HG03469 (cell line): ENCODE measurements around the gene PIH1D1.
A peak's percentile ranks its signal among the peaks of the same experiment; 100 is the strongest.
"Not testable (repeated sequence)": the region's sequence is repeated elsewhere in the genome, so short reads cannot be mapped to it uniquely, and the experiment has no call there.

Experiments used
- ATAC-seq: cut with Tn5 transposase; IDR thresholded peaks from one replicate; pipeline ENCODE4 v1.9.1; 2021; ENCODE audit warnings: mild to moderate bottlenecking, moderate library complexity, moderate number of reproducible peaks; ENCODE audit not compliant: unreplicated experiment

The PIH1D1 gene

DNA sequence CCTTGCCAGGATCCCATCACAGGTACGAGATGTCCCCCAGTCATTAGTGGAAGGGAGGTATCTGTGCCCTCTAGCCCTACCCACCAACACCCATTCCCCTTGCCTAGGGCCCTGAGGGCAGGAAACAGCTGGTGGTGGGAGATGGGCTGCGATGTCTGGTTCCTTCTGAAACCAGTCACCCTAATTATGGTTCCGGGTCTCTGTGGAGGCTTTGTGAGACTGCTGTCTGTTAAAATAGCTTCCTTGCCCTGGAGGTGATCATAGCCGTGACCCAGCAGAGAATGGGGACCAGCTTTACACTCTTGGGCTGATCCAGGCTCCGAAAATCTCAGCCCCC is 6.9 kb upstream of the PIH1D1 start:
- no peak for ATAC-seq

DNA sequence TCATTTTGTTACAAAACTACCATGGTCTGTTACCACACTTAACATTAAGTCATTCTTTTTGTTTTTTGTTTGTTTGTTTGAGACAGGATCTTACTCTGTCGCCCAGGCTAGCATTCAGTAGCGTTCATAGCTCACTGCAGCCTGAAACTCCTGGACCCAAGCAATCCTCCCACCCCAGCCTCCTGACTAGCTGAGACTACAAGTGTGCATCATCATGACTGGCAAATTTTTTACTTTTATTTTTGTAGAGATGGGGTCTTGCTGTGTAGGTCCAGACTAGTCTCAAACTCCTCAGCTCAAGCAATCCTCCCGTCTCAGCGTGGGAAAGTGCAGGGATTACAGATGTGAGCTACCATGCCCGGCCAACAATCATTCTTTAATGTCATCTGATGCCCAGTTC is 4.7 kb upstream of the PIH1D1 start:
- ATAC-seq, result no peak

DNA sequence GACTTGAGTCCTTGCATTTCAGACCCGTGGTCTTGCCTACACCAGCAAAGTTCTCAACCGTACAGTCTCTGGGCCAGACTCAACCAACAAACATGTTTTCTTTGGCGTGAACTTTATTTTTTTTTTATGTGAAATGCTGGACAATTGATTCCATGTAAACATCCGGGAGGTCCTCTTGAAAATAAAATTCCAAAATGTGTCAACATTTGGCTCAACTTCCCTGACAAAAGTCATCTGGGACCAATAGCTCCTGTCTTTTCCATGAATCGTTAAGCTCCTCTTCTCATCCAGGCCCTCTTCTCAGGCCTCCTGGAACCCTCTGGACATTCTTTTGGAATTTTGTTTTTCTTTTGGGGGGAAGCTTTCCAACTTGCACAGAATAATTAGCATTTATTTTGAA is 4.2 kb upstream of the PIH1D1 start:
- no peak for ATAC-seq

DNA sequence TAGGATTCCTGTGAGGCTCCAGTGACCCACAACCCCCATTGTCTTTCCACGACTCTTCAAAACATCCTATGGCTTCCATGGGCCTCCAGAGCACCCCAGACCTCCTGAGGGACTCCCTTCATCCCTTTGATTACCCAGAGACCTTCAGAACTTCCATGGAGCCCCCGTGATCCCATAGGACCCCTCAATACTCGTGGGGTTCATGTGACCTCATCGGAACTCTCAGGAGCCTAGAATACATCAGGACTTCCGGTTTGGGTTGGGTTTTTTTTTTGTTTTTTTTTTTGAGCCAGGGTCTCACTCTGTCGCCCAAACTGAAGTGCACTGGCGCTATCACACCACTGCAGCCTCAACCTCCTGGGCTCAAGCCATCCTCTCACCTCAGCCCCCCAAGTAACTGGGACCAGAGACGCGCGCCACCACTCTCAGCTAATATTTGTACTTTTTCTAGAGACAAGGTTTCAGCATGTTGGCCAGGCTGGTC is 2.2 kb upstream of the PIH1D1 start:
- no peak for ATAC-seq

DNA sequence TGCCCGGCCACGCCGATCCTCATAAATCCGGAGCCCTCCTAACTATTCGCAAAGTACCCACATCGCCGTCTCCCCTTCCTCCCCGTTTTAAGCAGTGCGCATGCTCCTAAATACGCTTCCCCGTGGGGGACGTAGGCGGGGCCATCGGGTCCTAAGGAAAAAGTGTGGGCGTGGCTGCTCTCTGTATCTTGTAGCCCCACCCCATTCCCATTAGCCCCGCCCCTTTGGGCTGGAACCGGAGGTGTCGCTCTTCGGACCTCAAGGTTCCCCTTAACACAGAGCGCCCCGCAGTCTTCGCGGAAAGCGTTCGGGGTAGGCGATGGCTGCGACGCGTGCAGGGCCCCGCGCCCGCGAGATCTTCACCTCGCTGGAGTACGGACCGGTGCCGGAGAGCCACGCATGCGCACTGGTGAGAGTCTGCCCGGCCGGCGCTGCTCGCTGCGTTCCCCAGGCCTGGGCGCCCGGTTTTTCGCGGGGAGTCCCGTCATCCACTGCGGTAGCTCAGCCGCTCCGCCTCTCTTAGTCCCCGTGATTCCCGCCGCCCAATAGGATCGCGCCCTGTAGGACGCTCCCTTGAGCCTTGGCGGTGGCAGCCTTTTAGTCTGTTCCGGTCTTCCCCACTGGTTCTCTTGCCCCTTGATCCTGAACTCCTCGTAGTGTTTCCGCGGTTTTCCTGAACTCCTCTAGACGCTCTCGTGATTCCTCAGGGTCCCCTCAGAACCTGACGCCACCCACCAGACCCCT is 1.6 kb upstream of the PIH1D1 start, which contains the start of gene ALDH16A1:
Gene ALDH16A1 (plus strand): TSS at position 213 of the 744 bp plus-strand sequence. CDS start 107 bp downstream, at position 320.
- peak; percentile 75 for ATAC-seq

DNA sequence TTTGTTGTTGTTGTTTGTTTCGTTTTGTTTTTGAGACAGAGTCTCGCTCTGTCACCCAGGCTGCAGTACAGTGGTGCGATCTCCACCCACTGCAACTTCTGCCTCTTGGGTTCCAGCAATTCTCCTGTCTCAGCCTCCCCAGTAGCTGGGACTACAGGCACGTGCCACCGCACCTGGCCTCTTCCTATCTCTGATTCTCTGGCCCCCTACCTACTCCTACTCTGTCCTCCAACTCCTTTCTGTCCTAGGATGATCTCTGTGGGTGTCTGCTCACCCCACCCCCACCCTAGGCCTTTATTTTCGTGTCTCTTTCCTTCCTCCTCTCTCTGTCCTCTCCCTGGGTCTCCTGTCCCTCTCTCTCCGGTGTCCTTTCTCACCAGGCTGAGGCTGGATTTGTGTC is 1.2 kb downstream of the PIH1D1 start:
- ATAC-seq, result no peak

DNA sequence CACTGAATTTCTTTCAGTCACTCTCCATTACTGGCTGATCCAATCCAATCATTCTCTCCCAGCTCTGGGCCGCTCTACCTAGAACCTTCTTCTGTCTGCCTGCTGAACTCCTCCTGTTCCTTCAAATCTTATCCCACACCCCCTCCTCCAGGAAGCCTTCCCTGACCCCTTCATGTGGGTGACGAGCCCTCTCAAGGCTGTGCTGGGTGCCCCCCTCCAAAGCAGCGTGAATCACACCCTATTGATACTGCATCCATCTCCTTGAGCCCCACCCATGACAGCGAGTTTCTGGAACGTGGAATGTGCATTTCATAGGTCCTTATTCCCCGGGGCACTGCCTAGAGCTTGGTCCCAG is 3.2 kb downstream of the PIH1D1 start:
- no peak for ATAC-seq

DNA sequence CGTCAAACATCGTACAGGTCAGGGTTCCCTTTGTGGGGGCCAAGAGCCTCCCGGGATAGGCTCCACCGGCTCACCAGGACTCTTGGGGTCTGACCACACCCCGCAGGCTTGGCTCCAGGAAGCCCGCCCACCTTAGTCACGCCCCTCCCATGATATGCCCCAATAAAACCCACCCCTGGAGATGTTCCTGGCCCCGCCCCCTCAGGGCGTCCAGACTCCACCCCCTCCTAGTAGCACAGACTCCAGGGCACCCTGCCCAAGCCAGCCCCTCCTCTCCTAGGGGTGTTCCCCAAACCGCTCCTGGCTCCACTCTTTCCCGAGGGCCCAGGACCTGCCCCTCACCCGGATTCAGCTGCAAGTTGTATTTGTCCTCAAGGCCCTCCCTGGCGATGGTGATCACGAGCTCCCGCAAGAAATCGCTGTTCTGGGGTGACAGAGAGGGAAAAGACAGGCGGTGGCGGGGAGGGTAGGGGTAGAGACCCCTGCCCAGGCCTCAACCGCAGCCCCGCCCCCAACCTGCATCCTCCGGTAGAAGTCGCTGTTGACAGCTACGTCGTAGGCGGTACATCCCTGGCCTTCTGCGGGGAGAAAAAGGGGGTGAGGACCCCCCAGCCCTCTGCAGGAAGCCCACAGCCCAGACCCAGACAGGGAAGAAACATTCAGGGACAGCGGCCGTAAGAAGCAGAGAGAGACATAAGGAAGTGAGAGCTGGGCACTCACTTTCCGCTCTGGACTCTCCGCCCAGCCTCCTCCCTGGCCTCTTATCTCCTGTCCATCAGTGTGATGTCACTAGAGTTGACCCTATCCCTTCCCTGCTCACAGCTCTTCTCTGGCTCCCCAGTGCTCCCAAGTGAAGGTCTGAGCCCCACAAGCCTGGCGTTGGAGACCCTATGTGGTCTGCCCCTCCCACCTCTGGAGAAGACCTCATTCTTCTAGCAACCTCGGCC is 3.9 kb downstream of the PIH1D1 start:
- no peak for ATAC-seq

DNA sequence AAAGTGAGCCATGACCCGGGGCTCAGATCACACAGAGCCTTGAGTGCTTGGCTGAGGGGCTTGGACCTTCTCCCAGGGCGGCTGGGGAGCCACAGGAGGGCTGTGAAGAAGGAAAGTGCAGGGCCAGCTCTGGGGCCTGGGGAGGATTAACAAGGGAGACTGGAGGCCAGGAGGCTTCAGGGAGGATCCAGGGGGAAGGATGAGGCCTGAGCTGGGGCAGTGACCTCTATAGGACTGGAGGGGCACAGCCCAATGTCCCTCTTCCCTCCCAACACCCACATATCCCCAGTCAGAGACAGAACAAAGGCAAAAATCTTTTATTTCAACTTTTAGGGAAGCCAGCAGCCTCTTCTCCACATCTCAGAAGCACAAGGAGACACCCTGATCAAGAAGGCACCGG is 5.6 kb downstream of the PIH1D1 start:
- no peak for ATAC-seq

DNA sequence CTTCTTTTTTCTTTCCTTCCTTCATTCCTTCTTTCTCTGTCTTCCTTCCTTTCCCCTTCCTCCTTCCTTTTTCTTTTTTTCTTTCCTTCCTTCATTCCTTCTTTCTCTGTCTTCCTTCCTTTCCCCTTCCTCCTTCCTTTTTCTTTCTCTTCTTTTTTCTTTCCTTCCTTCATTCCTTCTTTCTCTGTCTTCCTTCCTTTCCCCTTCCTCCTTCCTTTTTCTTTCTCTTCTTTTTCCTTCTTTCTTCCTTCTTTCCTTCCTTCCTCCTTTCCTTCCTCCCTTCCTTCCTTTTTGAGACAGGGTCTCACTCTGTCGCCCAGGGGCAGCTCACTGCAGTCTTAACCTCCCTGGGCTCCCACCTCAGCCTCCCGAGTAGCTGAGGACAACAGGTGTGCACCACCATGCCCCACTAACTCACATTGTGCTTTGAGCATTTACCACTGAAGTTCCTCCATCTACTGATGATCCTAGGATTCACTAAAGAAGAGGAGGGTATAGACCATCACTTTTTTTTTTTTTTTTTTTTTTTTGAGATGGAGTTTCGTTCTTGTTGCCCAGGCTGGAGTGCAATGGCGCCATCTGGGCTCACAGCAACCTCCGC is 7.4 kb downstream of the PIH1D1 start:
- not testable (repeated sequence) for ATAC-seq

DNA sequence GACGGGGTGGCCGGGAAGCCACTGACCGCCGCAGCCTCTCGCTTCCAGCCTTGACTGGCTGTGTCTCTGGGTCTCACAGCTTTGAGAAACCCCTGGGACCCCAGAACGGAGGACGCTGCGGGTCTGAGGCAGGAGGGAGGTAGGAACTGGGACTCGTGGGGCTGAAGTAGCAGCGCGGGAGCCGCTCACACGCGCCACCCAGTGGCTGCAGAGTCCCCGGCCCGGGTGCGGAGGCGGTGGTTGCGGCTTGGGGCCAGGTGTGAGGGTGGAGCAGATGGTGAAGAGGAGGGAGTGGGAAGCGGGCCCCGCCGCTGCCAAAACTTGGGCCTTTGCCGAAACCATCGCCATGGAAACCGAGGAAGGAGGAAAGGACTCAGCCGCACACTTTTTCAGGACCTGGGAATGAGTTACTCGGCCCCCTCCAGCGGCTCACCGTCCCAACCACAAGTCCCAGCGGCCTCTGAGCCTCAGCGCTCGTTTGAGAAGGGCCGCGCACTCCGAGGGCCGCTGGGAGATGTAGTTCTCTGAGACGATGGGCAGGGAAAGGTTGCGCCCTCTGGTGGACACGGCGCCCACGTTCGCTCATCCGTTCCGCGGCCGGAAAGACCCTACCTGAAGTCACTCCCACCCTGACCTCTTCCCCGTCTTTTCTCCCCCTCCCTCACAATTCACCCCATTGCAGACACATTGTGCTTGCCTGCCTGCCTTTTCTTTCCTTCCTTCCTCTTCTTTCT is 8.1 kb downstream of the PIH1D1 start:
- ATAC-seq, result peak; percentile 46

DNA sequence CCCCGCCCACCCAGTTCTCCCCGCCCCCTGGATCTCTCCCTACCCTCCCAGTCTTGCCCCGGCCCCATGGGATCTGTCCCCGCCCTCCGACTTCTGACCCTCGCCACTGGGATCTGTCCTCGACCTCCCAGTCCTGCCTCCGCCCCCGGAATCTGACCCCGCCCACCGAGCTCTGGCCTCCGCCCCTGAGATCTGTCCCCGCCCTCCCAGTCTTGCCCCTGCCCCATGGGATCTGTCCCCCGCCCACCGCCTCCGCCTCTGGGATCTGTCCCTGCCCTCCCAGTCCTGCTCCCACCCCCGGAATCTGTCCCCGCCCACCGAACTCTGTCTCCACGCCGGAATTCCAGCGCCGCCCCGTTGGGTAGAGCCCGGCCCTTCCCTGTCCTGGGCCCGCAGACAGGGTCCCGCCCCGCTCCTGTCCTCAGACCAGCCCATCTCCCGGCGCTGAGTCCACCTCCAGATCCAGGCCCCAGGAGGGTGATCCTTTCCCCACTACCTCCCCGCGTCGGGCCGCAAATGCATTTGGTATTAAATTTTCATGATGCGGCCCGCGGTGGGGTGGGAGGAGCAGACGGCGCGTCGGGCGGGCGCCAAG is 8.7 kb downstream of the PIH1D1 start:
- ATAC-seq, result peak; percentile 4

DNA sequence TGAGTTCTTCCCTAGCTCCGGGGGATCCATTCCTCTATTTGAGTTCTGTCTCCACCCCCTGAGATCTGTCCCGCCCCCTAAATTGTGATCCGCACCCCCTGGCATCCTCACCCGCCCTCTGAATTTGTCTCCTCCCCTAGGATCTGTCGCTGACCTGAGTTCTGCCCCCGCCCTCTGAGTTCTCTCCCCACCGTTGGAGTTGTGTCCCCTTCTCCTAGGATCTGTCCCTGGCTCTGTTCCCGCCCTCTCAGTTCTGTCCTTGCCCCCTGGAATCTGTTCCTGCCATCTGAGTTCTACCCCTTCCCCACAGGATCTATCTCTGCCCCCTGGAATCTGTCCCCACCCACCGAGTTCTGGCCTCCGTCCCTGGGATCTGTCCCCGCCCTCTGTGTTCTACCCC is 9.3 kb downstream of the PIH1D1 start:
- ATAC-seq, result no peak

DNA sequence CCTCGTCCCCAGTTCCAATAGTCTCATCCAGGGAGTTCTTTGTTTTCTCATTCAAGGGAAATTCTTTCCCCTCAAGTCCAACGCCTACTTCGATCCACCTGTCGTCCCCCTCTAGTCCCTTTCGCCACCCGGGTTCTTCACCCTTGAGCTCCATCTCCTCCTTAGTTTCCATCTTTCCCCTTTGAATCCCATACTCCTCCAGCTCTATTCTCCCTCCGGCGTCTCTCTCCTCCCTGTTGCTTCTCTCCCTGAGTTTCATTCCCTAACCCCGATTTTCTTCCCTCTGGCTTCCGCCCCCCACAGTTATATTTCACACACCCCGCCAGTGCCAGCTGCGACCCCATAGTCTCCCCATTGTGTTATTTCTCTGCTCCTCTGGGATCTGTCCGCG is 9.7 kb downstream of the PIH1D1 start:
- no peak for ATAC-seq

DNA sequence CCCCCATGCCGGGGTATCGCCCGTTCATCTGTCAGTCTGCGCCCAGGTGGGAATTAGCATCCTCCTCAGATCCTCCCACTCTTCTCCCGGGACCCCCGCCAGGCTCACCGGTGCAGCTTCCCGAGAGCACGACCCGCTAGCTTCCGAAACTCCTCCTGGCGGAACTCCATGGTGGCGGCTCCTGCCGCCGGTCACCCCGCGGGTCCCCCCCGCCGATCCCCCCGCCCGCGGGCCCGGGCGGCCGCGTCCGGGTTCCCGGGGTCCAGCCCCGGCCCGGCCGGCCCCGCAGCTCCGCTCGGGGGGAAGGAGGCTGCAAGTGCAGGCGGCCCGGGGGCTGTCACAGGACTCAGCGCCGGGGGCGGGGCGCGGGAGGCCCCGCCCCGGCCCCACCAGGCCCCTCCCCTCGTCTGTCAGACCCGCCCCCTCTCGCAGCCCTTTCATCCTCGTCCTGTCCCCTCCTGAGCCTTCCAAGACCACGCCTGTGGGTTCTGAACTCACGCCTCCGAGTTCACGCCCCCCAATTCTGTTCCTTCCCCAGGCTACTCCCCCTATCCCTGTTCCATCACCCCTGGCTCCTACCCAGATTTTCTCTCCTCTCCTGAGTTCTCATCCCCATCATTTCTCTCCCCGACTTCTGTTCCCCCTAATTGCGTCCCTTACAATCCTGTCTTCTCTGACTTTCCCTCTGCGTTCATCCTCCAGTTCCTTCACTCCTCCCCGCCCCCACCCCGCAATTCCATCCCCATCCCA is 10.2 kb downstream of the PIH1D1 start, which contains the start of gene SLC17A7:
Gene SLC17A7 (minus strand): TSS at position 318 of the 750 bp plus-strand sequence. CDS start 148 bp downstream, at position 170.
- ATAC-seq, result no peak

DNA sequence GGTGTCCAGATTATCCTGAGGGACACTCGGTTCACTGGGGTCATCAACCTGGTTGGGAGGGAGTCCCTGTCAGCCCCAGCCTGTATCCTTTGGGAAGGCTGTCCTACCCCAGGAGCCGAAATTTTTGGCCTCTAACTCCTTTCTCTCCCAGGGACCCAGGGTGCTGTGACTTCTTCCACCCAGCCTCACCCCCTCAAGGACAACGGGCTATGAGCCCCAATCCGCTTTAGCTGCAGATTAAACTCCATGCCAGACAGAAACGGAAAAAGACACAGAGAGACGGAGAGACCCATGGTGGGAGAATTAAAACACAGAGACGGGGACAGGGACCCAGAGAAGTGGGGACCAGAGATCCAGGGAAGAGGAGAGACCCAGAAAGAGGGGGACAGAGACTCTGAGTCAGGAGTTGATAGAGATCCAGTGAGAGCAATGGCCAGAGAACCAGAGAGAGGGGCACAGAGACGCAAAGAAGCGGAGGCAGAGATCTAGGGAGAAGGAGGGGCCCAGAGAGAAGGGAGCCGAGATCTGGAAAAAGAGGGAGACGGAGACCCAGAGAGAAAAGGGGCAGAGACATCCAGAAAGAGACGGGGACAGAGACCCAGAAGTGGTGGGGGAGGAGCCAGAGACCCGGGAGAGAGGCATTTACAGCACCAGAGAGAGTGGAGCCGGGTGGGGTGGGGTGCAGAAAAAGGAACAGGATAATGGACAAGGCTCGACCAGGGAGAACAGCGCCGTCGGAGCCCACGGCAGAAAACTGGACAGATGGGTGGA is 11.0 kb downstream of the PIH1D1 start:
- ATAC-seq, result no peak

DNA sequence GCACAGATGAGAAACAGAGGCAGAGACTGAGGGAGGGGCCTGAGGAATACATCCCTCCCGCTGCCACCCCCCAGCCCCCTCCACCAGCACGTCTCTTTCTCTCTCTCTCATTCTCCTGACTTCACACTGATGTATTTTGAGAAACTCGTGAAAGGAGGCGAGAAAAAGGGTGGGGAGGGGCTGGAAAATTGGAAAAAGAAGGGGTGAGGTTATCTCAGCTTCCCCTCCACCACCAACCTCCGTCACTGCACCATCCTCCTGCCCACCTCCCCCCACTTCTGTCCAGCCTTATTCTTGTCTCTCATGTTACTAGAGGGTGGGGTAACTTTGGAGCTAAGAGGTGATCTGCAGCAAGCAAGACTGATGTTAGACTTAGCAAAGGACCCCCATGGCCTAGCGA is 11.8 kb downstream of the PIH1D1 start:
- no peak for ATAC-seq

DNA sequence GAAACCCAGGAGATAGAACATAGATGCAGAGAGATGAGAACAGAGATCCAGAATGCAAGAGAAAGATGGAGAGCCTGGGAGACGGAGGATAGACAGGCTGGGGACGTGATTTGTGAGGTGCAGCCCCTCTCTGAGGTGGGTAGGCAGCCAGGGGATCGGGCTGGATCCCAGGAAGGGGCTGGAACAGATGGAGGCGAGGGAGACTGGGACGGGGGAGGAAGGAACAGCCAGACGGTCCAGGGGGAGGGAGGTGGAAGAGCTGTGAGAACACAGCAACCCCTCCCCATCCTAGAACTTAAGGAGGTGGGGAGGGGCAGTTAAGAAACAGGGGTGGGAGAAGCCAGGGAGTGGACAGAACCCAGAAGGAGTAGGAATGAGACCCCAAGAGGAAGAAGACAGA is 13.4 kb downstream of the PIH1D1 start:
- ATAC-seq, result no peak

DNA sequence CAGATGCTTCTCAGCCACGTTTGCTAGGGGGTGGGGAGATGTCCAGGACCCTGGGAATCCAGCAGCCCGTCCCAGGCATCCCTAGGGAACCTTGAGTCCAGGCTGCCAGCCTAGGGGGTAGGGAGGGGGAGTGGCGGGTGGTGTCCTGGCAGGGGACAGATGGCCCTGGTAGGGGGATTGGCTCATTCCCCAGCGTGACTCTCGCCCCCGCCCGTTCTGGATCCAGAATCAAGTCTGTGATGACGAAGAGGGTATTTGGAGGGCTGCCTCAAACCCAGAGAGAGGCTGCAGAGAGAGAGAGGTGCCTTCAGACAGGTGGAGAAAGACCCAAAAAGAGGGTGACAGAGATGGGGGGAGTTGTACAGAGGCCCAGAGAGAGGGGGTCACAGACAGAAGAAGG is 14.4 kb downstream of the PIH1D1 start:
- no peak for ATAC-seq
